ENCODE results near the gene SLCO2B1. TPM values are rescaled to one million over a fixed set of nuclear protein-coding genes. Genes with fewer than 3 reads are reported as not detected.

SLCO2B1 gene
- total RNA-seq, 1 donor from 2014 or later = not detected

- no peak overlapping the region for H3K27ac Mint-ChIP-seq (ENCODE audit: unreplicated experiment)
- H3K27me3 Mint-ChIP-seq (ENCODE audit: low read depth) = peaks cover 4% of the 10 kb centered on the region
- no peak for TF ChIP-seq CTCF (conservative IDR thresholded peaks at IDR 0.05)
- H3K4me3 Mint-ChIP-seq = no peak overlapping the region
- DNase-seq (ENCODE audit: low read depth, low spot score) = no peak
- H3K4me1 Mint-ChIP-seq = no peaks in the 10 kb centered on the region
- H3K9me3 Mint-ChIP-seq = no peaks in the 10 kb centered on the region
- no peaks in the 10 kb centered on the region for H3K36me3 Mint-ChIP-seq (ENCODE audit: low read depth)
Observed at GRCh38 chr11:75200531-75200930, 49.6 kb downstream of the SLCO2B1 start.

GRCh38 chr11:75201771-75202170 is 50.9 kb downstream of the SLCO2B1 start:
- Mint-ChIP-seq H3K9me3 (no peaks in the 10 kb centered on the region), H3K27me3 (ENCODE audit: low read depth) (peaks cover 6% of the 10 kb centered on the region), H3K4me1 (no peaks in the 10 kb centered on the region), H3K36me3 (ENCODE audit: low read depth) (no peaks in the 10 kb centered on the region), H3K27ac (ENCODE audit: unreplicated experiment) (no peak overlapping the region), H3K4me3 (no peak overlapping the region)
- no peak for TF ChIP-seq CTCF (conservative IDR thresholded peaks at IDR 0.05)
- DNase-seq (ENCODE audit: low read depth, low spot score) = no peak

- Mint-ChIP-seq H3K27ac (ENCODE audit: unreplicated experiment) (no peak overlapping the region), H3K9me3 (no peaks in the 10 kb centered on the region), H3K4me1 (no peaks in the 10 kb centered on the region), H3K36me3 (ENCODE audit: low read depth) (no peaks in the 10 kb centered on the region), H3K27me3 (ENCODE audit: low read depth) (peaks cover 8% of the 10 kb centered on the region), H3K4me3 (no peak overlapping the region)
- no peak for DNase-seq (ENCODE audit: low read depth, low spot score)
- no peak for TF ChIP-seq CTCF (conservative IDR thresholded peaks at IDR 0.05)
Observed at GRCh38 chr11:75202195-75202594, 51.3 kb downstream of the SLCO2B1 start.

GRCh38 chr11:75203138-75203537 is 52.2 kb downstream of the SLCO2B1 start:
- Mint-ChIP-seq H3K36me3 (ENCODE audit: low read depth) (no peaks in the 10 kb centered on the region), H3K4me1 (no peaks in the 10 kb centered on the region), H3K27me3 (ENCODE audit: low read depth) (peaks cover 10% of the 10 kb centered on the region), H3K9me3 (no peaks in the 10 kb centered on the region), H3K27ac (ENCODE audit: unreplicated experiment) (no peak overlapping the region), H3K4me3 (no peak overlapping the region)
- DNase-seq (ENCODE audit: low read depth, low spot score) = no peak
- no peak for TF ChIP-seq CTCF (conservative IDR thresholded peaks at IDR 0.05)

- Mint-ChIP-seq H3K27ac (ENCODE audit: unreplicated experiment) (no peak overlapping the region), H3K36me3 (ENCODE audit: low read depth) (no peaks in the 10 kb centered on the region), H3K4me3 (no peak overlapping the region), H3K9me3 (no peaks in the 10 kb centered on the region), H3K27me3 (ENCODE audit: low read depth) (peaks cover 10% of the 10 kb centered on the region), H3K4me1 (no peaks in the 10 kb centered on the region)
- no peak for DNase-seq (ENCODE audit: low read depth, low spot score)
- no peak for TF ChIP-seq CTCF (conservative IDR thresholded peaks at IDR 0.05)
Observed at GRCh38 chr11:75203641-75204011, 52.7 kb downstream of the SLCO2B1 start.
